T-helper 22 cell (primary cell): ENCODE data around the gene HES7.

Experiments
- DNase-seq: peaks from one replicate; pipeline ENCODE4 v3.0.0-alpha.2; 2020; ENCODE audit warnings: low read depth

Gene HES7

GRCh38 chr17:8142887-8143580 lies 19.1 kb upstream of the HES7 start:
- no peak for DNase-seq

- DNase-seq: no peak
Observed at GRCh38 chr17:8142158-8142886, 18.4 kb upstream of the HES7 start.

GRCh38 chr17:8141741-8142140 lies 17.8 kb upstream of the HES7 start:
- no peak for DNase-seq

GRCh38 chr17:8141045-8141444 lies 17.1 kb upstream of the HES7 start:
- no peak for DNase-seq

- DNase-seq: no peak
Observed at GRCh38 chr17:8140065-8141029, 16.4 kb upstream of the HES7 start.

GRCh38 chr17:8138672-8139371 lies 14.9 kb upstream of the HES7 start:
- DNase-seq: peak; percentile 83

- no peak for DNase-seq
Observed at GRCh38 chr17:8138374-8138671, 14.4 kb upstream of the HES7 start.

GRCh38 chr17:8137645-8138373 lies 13.9 kb upstream of the HES7 start:
- no peak for DNase-seq

- no peak for DNase-seq
Observed at GRCh38 chr17:8133941-8134340, 10.0 kb upstream of the HES7 start.

- no peak for DNase-seq
Observed at GRCh38 chr17:8133399-8133798, 9.5 kb upstream of the HES7 start.

- no peak for DNase-seq
Observed at GRCh38 chr17:8131844-8132441, 8.0 kb upstream of the HES7 start.

GRCh38 chr17:8128125-8128784 lies 4.3 kb upstream of the HES7 start:
- DNase-seq: no peak

- no peak for DNase-seq
Observed at GRCh38 chr17:8126491-8127066, 2.7 kb upstream of the HES7 start.

- no peak for DNase-seq
Observed at GRCh38 chr17:8125947-8126490, 2.1 kb upstream of the HES7 start.

- DNase-seq: peak; percentile 65
Observed at GRCh38 chr17:8125154-8125946, 1.4 kb upstream of the HES7 start.

- DNase-seq: no peak
Observed at GRCh38 chr17:8124350-8125153, 646 bp upstream of the HES7 start.

GRCh38 chr17:8122924-8123694 lies 797 bp downstream of the HES7 start:
- DNase-seq: no peak
